Gastroesophageal sphincter (tissue), 3 donors: ENCODE results near the gene UHRF1.

ENCODE experiments used
- POLR2A ChIP-seq, 2 donors: fragments of 450-650 bp; IDR thresholded peaks; one replicate each; pipeline ENCODE4 v1.6.1; 2017; ENCODE audit warnings: antibody characterized with exemption in 2 of 2, mild to moderate bottlenecking in 2 of 2, moderate library complexity in 1 of 2
- POLR2AphosphoS5 ChIP-seq: sonication (generic); formaldehyde crosslinking; IDR thresholded peaks from one replicate; pipeline ENCODE4 v1.6.1; 2017; ENCODE audit warnings: antibody characterized with exemption
- TF ChIP-seq, protein P1 (sequence below), 4 experiments: fragments of 200-600 bp in 2 of 4; fragments of 450-650 bp in 2 of 4; sonication (generic) in 1 of 4; IDR thresholded peaks; one replicate each; pipeline ENCODE4 v1.5.1; 2017 to 2019; ENCODE audit warnings: antibody characterized with exemption in 4 of 4, mild to moderate bottlenecking in 2 of 4, moderate library complexity in 2 of 4

DNA sequence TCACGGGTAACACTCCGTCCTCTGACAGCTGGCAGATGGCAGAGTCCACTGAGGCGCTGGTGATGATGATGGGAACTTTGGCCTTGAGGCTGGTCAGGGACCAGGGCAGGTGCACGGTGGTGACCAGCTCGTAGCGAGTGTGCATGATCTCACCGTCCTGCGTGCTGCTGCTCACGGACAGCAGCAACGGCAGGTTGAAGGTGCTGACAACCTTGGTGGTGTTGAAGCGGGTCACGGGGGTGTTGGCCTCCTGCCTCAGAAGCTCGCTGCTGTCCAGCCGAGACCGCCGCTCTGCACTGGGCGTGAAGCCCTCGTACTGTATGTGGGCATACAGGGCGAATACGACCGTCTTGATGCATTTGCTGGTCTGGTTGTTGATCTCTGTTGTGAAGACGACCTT is 18.2 kb upstream of the UHRF1 start:
- no peak for TF ChIP-seq POLR2A (IDR thresholded peaks at IDR 0.05)
- TF ChIP-seq, protein P1, sequence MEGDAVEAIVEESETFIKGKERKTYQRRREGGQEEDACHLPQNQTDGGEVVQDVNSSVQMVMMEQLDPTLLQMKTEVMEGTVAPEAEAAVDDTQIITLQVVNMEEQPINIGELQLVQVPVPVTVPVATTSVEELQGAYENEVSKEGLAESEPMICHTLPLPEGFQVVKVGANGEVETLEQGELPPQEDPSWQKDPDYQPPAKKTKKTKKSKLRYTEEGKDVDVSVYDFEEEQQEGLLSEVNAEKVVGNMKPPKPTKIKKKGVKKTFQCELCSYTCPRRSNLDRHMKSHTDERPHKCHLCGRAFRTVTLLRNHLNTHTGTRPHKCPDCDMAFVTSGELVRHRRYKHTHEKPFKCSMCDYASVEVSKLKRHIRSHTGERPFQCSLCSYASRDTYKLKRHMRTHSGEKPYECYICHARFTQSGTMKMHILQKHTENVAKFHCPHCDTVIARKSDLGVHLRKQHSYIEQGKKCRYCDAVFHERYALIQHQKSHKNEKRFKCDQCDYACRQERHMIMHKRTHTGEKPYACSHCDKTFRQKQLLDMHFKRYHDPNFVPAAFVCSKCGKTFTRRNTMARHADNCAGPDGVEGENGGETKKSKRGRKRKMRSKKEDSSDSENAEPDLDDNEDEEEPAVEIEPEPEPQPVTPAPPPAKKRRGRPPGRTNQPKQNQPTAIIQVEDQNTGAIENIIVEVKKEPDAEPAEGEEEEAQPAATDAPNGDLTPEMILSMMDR (IDR thresholded peaks at IDR 0.05): no peak
- no peak for TF ChIP-seq POLR2AphosphoS5
